AG10803 (cell line): ENCODE data around the gene CARMIL3.
"Not testable (repeated sequence)": the region's sequence is repeated elsewhere in the genome, so short reads cannot be mapped to it uniquely, and the experiment has no call there.

Source experiments
- DNase-seq: peaks from one replicate; pipeline ENCODE4 v3.0.0; 2010; ENCODE audit warnings: low read depth
- H3K4me3 ChIP-seq: 2 replicates; pipeline ENCODE4 v1.5.1; 2011; ENCODE audit warnings: mild to moderate bottlenecking, low read length, control low read depth
- TF ChIP-seq, protein P1 (sequence below): conservative IDR thresholded peaks from 2 replicates; pipeline ENCODE4 v1.5.1; 2011; ENCODE audit warnings: mild to moderate bottlenecking, low read length, control low read depth, inconsistent platforms

Gene CARMIL3

DNA sequence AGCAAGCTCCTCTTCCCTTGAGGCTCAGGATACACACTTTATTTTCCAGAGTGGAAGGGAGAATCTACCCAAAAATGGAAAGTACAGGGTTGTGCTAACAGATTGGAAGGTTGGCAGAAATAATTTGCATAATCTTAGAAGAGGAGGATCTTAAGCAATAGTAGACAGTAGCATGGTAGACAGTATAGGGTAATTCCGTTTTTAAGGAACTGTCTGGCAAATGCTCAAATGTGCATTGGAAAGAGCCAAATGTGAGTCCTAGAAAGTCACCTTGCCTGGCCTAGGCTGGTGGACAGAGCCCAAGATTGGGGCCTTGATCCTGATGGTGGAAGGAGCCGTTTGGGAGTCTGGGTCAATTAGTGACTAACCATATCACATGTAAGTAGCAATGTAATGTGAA is 13.1 kb upstream of the CARMIL3 start:
- TF ChIP-seq, protein P1, sequence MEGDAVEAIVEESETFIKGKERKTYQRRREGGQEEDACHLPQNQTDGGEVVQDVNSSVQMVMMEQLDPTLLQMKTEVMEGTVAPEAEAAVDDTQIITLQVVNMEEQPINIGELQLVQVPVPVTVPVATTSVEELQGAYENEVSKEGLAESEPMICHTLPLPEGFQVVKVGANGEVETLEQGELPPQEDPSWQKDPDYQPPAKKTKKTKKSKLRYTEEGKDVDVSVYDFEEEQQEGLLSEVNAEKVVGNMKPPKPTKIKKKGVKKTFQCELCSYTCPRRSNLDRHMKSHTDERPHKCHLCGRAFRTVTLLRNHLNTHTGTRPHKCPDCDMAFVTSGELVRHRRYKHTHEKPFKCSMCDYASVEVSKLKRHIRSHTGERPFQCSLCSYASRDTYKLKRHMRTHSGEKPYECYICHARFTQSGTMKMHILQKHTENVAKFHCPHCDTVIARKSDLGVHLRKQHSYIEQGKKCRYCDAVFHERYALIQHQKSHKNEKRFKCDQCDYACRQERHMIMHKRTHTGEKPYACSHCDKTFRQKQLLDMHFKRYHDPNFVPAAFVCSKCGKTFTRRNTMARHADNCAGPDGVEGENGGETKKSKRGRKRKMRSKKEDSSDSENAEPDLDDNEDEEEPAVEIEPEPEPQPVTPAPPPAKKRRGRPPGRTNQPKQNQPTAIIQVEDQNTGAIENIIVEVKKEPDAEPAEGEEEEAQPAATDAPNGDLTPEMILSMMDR: no peak

GRCh38 chr14:24040692-24041091 is 11.1 kb upstream of the CARMIL3 start:
- no peak for DNase-seq
- TF ChIP-seq, protein P1: no peak

More for the DNA sequence above, 13.1 kb upstream of the CARMIL3 start:
- H3K4me3 ChIP-seq: no peak overlapping the region
- DNase-seq: no peak

DNA sequence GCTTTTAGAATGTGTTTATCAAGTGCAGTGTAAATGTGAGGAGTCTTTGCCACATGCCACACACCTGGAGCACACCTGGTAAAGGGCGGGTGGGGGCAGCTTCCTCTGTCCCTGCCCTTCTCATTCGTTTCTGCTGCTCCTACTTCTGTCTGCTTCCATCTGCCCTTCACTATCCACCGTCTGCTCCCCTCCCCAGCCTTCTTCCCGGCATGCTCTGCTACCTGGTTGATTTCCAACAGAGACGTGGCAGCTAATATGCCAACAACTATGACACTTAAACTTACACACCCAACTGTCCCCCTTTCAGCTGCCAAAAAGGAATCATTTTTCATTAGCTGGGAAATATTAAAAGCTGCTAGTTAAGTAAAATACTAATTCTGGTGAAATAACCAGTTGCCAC is 9.1 kb upstream of the CARMIL3 start:
- H3K4me3 ChIP-seq: no peak overlapping the region
- TF ChIP-seq, protein P1: no peak
- DNase-seq: no peak

More at GRCh38 chr14:24040692-24041091, 11.1 kb upstream of the CARMIL3 start:
- H3K4me3 ChIP-seq: no peak overlapping the region

DNA sequence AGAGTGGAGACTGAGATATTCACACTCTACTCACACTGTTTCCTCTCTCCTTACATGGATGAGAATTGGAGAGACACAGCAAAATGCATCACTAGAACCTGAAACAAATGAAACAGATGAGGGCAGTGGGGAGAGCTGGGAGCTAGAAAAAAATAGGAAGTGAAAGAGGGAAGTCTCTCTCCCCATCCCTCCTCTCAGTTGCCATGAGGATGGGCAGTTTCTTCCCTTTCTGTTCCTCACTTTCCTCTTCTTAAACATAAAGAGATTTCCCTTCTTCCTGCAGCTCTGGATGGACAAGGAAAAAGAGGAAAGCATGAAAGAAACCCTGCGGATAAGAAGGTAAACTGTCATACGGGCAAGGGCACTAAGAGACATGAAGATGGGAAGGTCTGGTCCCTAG is 2.8 kb upstream of the CARMIL3 start:
- not testable (repeated sequence) for H3K4me3 ChIP-seq, DNase-seq

DNA sequence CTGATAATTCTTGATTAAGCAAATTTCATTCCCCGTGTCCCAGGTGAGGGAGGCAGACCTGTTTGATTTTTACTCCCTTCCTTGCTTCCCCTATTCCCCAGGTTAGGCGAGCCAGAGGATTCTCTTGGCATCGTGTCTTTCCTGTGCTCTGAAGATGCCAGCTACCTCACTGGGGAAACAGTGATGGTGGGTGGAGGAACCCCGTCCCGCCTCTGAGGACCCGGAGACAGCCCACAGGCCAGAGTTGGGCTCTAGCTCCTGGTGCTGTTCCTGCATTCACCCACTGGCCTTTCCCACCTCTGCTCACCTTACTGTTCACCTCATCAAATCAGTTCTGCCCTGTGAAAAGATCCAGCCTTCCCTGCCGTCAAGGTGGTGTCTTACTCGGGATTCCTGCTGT is 1.1 kb upstream of the CARMIL3 start:
- DNase-seq, H3K4me3 ChIP-seq: not testable (repeated sequence)

- peak overlapping the region; percentile 41 for H3K4me3 ChIP-seq
- TF ChIP-seq, protein P1: no peak
- no peak for DNase-seq
Observed at GRCh38 chr14:24051176-24051788, 527 bp upstream of the CARMIL3 start.

- TF ChIP-seq, protein P1: no peak
- DNase-seq: no peak
- no peak overlapping the region; the same call in 1 of the 2 replicates for H3K4me3 ChIP-seq
Observed at GRCh38 chr14:24052656-24053547, 1.1 kb downstream of the CARMIL3 start.
